ENCODE results near the gene CNNM3.

Gene CNNM3

DNA sequence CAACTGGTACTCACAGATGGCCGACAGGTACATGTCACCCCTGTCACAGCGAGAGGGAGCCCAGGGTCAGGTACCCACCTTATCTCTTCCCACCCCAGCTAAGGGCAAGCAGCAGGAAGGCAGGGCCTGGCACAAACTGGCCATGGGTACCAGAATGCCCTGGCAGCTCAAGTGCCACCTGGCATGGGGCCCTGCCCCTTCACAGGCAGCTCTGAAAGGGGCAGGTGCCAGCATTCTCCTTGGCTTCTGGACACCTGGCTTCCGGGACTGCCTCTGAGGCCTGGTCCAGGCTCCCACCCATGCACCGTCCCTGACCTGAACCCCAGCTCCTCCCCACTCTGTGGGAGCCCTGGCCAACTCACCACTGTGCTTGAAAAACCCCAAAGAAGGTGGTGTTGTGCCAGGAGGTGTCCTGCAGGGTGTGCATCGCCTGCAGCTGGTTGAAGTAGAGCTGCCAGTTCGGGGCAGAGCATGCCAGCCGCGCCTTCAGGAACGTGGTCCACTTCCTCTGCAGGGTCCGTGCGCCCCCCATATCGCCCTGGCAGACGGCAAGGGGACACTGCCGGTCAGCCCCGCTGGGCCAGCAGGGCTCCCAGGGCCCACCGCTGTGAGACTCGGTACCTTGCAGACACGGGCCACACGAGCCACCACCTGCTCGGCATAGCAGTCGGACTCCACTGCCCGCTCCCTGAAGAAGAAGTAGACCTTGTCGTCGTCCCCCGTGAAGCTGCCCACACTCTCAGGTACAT is 48.4 kb downstream of the CNNM3 start:
- no peak for DNase-seq (ENCODE audit: low spot score)

GRCh38 chr2:96865654-96866053 is 49.6 kb downstream of the CNNM3 start:
- DNase-seq (ENCODE audit: low spot score), result no peak

DNA sequence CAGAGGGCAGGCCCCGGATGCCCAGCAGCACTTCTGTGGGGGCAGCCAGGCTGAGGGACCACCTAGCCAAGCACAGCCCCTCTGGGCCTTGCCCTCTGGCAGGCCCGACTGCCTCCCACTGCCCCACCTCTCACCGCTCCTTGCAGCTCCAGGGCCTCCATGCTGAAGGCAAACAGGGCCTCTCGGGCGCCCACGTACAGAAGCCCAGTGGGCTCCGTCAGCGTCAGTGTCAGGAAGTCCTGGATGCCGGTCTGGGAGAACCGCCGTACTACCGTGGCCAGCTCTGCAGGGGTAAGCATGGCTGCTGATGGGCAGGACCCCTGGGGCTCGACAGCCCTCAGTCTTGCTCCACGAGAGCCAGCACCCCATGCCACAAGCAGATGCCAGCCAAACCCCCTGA is 50.1 kb downstream of the CNNM3 start:
- no peak for DNase-seq (ENCODE audit: low spot score)

DNA sequence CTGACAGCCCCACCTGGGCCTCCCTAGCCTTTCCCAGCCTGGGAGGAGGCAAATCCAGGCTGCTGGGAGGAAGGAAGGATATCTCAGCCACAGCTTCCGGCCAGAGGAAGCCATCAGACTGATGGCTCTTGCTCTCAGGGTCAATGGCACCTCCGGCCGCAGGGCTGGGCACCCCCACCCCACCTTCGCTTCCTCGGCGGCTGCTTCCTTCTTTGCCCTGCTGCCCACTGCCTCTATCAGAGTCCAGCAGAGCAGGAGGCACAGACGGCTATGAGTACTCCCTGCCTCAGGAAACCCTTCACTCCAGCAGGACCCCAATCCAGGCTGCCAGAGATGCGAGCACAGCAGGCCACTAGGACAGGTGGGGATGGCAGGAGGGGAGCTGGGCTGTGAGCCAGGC is 50.5 kb downstream of the CNNM3 start:
- DNase-seq (ENCODE audit: low spot score), result no peak

GRCh38 chr2:96866986-96867755 is 51.1 kb downstream of the CNNM3 start:
- DNase-seq (ENCODE audit: low spot score), result no peak

- no peak for DNase-seq (ENCODE audit: low spot score)
These were observed 51.9 kb downstream of the CNNM3 start for GRCh38 chr2:96867756-96868554.

DNA sequence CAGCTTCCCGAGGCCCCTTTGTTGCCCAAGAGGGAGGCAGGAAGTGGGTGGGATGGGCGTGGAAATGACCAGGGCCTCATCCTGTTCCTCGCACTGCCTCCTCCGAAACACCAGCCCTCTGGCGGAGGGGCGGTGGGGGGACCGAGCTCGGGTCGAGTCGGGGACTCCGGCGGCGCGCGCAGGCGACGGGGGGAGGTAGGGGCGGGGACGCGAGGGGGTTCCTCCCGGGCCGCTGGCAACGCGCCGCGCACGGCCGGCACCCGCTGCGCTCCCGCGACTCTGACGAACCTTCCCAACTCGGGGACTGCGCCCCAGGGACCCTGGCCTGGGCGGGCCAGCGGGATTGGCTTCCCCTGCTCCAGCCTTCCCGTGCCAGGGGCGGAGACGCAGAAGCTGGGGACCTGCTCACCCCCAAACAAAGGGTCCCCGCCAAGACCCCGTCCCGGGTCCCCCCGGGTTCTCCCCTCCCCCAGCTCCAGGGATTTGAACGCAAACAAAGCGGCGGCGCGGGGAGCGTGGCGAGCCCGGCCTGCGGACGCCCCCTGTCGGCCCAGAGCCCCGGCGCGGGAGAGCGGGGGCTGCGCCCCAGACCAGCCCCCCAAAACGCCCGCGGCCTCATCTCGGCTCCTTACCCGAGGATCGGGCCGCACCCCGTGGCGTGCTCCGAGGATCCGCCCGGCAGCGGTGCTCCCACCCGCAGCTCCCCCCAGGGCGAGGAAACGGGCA is 52.6 kb downstream of the CNNM3 start:
- peak; percentile 92 for DNase-seq (ENCODE audit: low spot score)

- peak; percentile 69 for DNase-seq (ENCODE audit: low spot score)
These were observed 53.3 kb downstream of the CNNM3 start for GRCh38 chr2:96869281-96869821.

GRCh38 chr2:96869822-96870625 is 54.0 kb downstream of the CNNM3 start, which contains the start of gene SEMA4C:
TSS of gene SEMA4C (minus strand) at chr2:96870080. CDS start at chr2:96867886, 2,194 bp downstream.
- peak; percentile 75 for DNase-seq (ENCODE audit: low spot score)

DNA sequence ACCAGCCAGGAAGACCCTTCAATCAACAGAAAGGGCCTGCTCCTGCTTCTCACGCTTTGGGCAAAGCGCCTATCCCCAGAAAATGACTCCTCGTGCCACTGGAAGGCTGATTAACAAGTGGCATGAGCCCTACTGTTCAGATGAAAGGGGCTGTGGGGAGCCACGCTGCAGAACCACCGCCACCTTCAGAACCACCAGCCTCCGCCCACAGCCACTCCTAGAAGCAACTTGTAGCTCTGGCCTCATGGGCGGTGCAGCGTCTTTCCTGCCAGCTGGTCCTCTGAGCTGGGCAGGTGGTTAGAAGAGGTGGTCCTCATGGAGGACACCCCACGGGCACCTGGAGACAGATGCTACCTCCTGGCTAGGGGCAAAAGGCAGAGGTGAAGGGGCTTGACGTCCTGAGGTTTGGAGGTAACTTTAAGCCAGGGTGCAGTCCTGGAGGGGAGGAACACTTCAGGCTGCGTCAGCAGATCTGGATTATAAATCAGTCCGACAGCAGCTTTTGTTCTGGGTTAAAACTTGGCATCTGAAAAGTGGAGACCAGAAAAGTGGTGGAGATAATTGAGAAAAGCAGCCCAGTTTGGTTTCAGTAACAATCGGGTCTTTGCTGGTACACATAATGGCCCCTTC is 54.7 kb downstream of the CNNM3 start:
- no peak for DNase-seq (ENCODE audit: low spot score)

DNA sequence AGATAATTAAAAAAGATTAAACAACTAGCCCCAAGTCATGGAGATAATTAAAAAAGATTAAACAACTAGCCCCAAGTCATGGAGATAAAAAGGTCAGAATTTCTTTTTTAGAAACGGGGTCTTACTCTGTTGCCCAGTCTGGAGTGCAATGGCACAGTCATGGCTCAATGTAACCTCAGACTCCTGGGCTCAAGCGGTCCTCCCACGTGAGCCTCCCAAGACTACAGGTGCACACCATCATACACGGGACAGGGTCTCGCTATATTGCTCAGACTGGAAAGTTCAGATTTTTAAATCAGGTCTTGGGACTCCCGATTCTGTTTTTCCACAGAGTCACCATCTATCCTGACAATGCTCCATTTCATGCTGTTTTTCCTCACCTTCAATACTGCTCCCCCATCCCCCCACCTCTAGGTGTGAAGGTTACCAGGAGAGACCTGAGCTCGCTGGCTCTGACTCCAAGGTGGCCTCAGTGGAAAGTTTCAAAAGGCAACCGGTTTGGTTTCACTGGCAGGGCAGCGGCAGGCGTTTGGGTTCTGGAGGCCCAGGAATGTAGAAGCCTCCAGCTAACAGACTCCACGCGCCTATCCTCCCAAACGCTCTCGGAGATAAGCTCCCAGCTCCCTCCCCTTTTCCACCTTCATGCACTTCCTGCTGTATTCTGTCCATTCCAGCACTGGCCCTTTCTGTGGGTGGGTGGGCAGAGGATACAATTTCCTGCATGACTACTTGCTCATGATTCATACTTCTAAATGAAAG is 56.7 kb downstream of the CNNM3 start:
- no peak for DNase-seq (ENCODE audit: low spot score)

GRCh38 chr2:96873651-96874096 is 57.6 kb downstream of the CNNM3 start:
- no peak for DNase-seq (ENCODE audit: low spot score)

DNA sequence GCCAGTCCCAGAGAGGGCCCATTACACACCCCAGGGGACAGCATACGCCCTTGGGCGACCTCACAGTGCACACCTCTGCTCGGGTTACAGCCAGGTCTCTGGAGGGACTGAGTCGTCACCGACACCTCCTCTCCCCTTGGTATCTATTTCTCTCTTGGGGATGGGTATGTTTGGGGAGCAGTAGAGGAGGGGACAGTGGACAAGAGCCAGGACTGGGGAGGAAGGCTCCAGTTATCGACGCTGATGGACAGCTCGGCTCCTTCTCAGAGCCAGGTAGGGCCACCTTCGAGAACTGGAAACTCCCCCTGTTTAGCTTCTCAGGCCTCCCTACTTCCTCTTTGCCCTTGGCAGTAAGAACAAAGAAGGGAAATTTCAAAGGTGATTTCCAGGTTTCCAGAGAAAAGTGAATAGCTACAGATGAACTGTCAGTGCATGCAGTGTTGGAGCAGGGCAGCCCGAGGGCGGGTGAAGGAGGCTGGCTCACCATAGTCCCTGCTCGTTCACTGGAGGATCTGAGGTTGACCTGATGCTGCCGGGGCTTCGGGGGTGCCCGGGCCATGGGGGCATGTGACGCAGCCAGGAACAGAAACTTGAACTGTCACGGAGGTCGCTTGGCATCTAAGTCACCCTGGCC is 58.2 kb downstream of the CNNM3 start:
- DNase-seq (ENCODE audit: low spot score), result no peak

DNA sequence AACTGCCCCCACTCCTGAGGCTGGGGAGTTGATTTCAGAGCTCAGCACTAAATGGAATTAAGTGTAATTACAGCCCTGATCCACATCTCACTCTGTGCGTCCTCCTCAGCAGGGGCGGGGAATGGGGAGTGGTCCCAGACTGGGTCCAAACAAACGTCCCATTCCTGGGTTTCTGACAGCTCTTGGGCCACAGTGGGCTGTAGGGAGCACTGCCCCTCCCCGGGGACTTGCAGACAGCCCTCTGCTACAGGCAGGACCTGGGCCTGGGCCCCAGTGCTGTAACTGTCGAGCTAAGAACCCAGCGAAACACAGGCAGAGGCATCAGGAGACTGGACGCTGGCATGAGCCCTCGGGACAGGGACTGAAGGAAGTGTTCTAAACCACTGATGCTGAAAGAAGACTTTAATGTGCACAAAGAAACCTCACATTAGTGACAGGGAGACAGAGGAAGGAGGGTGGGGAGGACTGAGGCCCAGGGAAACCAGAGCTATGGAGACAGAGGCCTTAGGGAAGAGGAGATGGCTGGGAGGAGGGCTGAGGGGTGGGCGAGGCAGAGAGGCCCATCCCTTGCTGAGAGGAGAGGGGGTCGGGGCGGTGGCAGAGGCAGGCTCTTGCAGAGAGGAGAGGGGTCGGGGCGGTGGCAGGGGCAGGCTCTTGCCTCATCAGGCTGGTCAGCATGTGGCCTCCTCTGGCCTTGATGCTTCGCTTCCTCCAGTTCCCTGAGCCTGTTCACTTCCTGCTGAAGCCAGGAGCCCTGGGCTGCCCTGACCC is 59.6 kb downstream of the CNNM3 start:
- DNase-seq (ENCODE audit: low spot score), result peak; percentile 71

- no peak for DNase-seq (ENCODE audit: low spot score)
These were observed 60.4 kb downstream of the CNNM3 start for GRCh38 chr2:96876269-96877041.

DNA sequence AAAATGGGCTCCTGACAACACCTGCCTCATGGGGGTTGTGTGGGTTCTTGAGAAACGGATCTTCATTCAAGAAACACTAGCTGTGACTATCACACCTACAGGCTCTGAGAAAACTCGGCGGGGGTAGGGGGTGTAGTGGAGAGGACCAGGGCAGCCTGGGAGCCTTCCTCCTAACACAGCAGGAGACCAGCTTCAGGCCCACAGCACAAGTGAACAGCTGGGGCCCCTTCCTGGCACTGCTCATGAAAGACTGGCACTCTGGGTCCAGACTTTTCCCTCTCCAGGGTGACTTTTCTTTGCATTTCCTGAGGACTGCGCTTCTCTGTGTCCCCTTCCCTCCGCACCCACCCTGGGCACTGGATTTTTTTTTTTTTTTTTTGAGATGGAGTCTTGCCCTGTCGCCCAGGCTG is 61.0 kb downstream of the CNNM3 start:
- no peak for DNase-seq (ENCODE audit: low spot score)

DNA sequence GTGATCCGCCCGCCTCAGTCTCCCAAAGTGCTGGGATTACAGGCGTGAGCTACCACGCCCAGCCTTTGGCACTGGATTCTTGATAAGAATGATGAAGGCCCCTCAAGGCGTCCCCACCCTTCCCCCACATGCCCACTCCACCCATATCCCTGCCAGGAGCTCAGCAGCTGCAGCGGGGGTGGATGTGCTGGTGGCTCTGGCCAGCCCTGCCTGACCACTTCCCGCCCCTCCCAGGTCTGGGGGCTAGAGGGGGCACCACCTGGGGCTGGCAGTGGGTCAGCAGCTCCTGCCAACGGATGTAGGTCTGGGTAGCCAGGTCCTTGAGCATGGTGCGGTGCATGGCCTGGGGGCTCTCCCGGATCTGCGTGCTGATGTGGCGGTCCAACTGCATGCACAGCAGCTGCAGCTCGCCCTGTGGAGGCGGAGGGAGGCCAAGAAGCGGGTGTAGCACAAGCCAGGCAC is 61.6 kb downstream of the CNNM3 start:
- no peak for DNase-seq (ENCODE audit: low spot score)

All from D341Med (cell line).